WTC11 (cell line): Measurements from ENCODE around the gene TMC3. TPM values are rescaled to one million over a fixed set of nuclear protein-coding genes. Genes with fewer than 3 reads are reported as not detected.

ENCODE experiments used
- ATAC-seq: fragments of 200-7000 bp; cut with Tn5 transposase; 2 replicates; pipeline ENCODE4 v1.10.0; 2021; ENCODE audit warnings: mild to moderate bottlenecking, moderate library complexity
- CTCF ChIA-PET: fragments of 300-600 bp; sonication (Branson Sonifier 250); formaldehyde crosslinking; loops from one replicate; lab custom pipeline; 2021; ENCODE audit warnings: antibody characterized with exemption; lab: Charles Lee
- POLR2A ChIA-PET: fragments of 350-600 bp; sonication (Branson Sonifier 250); formaldehyde crosslinking; loops from one replicate; lab custom pipeline; 2021; ENCODE audit warnings: antibody characterized with exemption; lab: Charles Lee
- DNase-seq: peaks from one replicate; pipeline ENCODE4 v3.0.0; 2021; ENCODE audit warnings: low spot score
- H3K27ac Mint-ChIP-seq: 2 replicates; pipeline ENCODE4 v1.8.0; 2021; ENCODE audit warnings: mixed read lengths
- H3K27me3 Mint-ChIP-seq: 2 replicates; pipeline ENCODE4 v1.8.0; 2021; ENCODE audit warnings: low read depth, mild to moderate bottlenecking, moderate library complexity, mixed read lengths
- H3K36me3 Mint-ChIP-seq: 2 replicates; pipeline ENCODE4 v1.8.0; 2021; ENCODE audit warnings: mixed read lengths
- H3K4me1 Mint-ChIP-seq: 2 replicates; pipeline ENCODE4 v1.8.0; 2022; ENCODE audit warnings: mixed read lengths
- H3K4me3 Mint-ChIP-seq: 2 replicates; pipeline ENCODE4 v1.8.0; 2021; ENCODE audit warnings: mild to moderate bottlenecking, moderate library complexity, mixed read lengths
- H3K9me3 Mint-ChIP-seq: 2 replicates; pipeline ENCODE4 v1.8.0; 2021; ENCODE audit warnings: mixed read lengths
- ATF3 ChIP-seq: sonication (generic); formaldehyde crosslinking; conservative IDR thresholded peaks from 2 replicates; pipeline ENCODE4 v1.8.1; 2022; ENCODE audit warnings: mild to moderate bottlenecking, missing genetic modification reagents
- CBFB ChIP-seq: sonication (generic); formaldehyde crosslinking; IDR thresholded peaks from 2 replicates; pipeline ENCODE4 v1.8.1; 2022; ENCODE audit warnings: mild to moderate bottlenecking, low read depth, missing genetic modification reagents
- ELF4 ChIP-seq: sonication (generic); formaldehyde crosslinking; IDR thresholded peaks from 2 replicates; pipeline ENCODE4 v1.8.1; 2022; ENCODE audit warnings: low read depth, mild to moderate bottlenecking, moderate library complexity, missing genetic modification reagents
- EMX1 ChIP-seq: fragments of 250-450 bp; sonication (Bioruptor Pico); IDR thresholded peaks from 2 replicates; pipeline ENCODE4 v1.8.0; 2021; ENCODE audit warnings: mild to moderate bottlenecking
- ETV6 ChIP-seq: sonication (generic); formaldehyde crosslinking; IDR thresholded peaks from 2 replicates; pipeline ENCODE4 v1.8.1; 2022; ENCODE audit warnings: mild to moderate bottlenecking, missing genetic modification reagents
- GRHL2 ChIP-seq: fragments of 250-450 bp; sonication (Bioruptor Pico); IDR thresholded peaks from 2 replicates; pipeline ENCODE4 v1.8.0; 2022; ENCODE audit warnings: mild to moderate bottlenecking, moderate library complexity; ENCODE audit not compliant: insufficient replicate concordance, severe bottlenecking
- GTF2I ChIP-seq: fragments of 250-450 bp; sonication (Bioruptor Pico); conservative IDR thresholded peaks from 2 replicates; pipeline ENCODE4 v1.4.0; 2021; ENCODE audit warnings: mild to moderate bottlenecking
- JAZF1 ChIP-seq: fragments of 250-450 bp; sonication (Bioruptor Pico); IDR thresholded peaks from 2 replicates; pipeline ENCODE4 v1.9.0; 2021; ENCODE audit warnings: moderate library complexity, mild to moderate bottlenecking, inconsistent platforms
- KAT7 ChIP-seq: sonication (generic); formaldehyde crosslinking; IDR thresholded peaks from 2 replicates; pipeline ENCODE4 v1.8.1; 2023; ENCODE audit warnings: missing genetic modification reagents, mild to moderate bottlenecking, borderline replicate concordance
- MLX ChIP-seq: sonication (generic); formaldehyde crosslinking; IDR thresholded peaks from 2 replicates; pipeline ENCODE4 v1.8.1; 2023; ENCODE audit warnings: mild to moderate bottlenecking, missing genetic modification reagents, moderate library complexity
- MYBL2 ChIP-seq: sonication (generic); formaldehyde crosslinking; IDR thresholded peaks from 2 replicates; pipeline ENCODE4 v1.8.1; 2023; ENCODE audit warnings: mild to moderate bottlenecking, moderate library complexity, missing genetic modification reagents
- NR2C2 ChIP-seq: sonication (generic); formaldehyde crosslinking; IDR thresholded peaks from 2 replicates; pipeline ENCODE4 v1.8.0; 2022; ENCODE audit warnings: mild to moderate bottlenecking, missing genetic modification reagents
- PREB ChIP-seq: sonication (generic); formaldehyde crosslinking; IDR thresholded peaks from 2 replicates; pipeline ENCODE4 v1.8.1; 2022; ENCODE audit warnings: mild to moderate bottlenecking, missing genetic modification reagents, moderate library complexity, borderline replicate concordance
- SMAD4 ChIP-seq: sonication (generic); formaldehyde crosslinking; IDR thresholded peaks from 2 replicates; pipeline ENCODE4 v1.8.0; 2022; ENCODE audit warnings: mild to moderate bottlenecking, missing genetic modification reagents
- SP1 ChIP-seq: sonication (generic); formaldehyde crosslinking; conservative IDR thresholded peaks from 2 replicates; pipeline ENCODE4 v1.8.1; 2022; ENCODE audit warnings: missing genetic modification reagents
- TEAD4 ChIP-seq: sonication (generic); formaldehyde crosslinking; IDR thresholded peaks from 2 replicates; pipeline ENCODE4 v1.8.0; 2022; ENCODE audit warnings: mild to moderate bottlenecking, missing genetic modification reagents
- USF2 ChIP-seq: sonication (generic); formaldehyde crosslinking; IDR thresholded peaks from 2 replicates; pipeline ENCODE4 v1.8.1; 2023; ENCODE audit warnings: mild to moderate bottlenecking, missing genetic modification reagents, moderate library complexity
- ZBTB21 ChIP-seq: sonication (generic); formaldehyde crosslinking; IDR thresholded peaks from 2 replicates; pipeline ENCODE4 v1.8.1; 2023; ENCODE audit warnings: mild to moderate bottlenecking, missing genetic modification reagents, borderline replicate concordance
- ZNF121 ChIP-seq: sonication (generic); formaldehyde crosslinking; IDR thresholded peaks from 2 replicates; pipeline ENCODE4 v1.8.0; 2023; ENCODE audit warnings: missing genetic modification reagents
- ZNF232 ChIP-seq: sonication (generic); formaldehyde crosslinking; IDR thresholded peaks from 2 replicates; pipeline ENCODE4 v1.8.0; 2022; ENCODE audit warnings: mild to moderate bottlenecking, missing genetic modification reagents
- ZNF416 ChIP-seq: fragments of 250-450 bp; sonication (Bioruptor Pico); IDR thresholded peaks from 2 replicates; pipeline ENCODE4 v1.9.0; 2021; ENCODE audit warnings: mild to moderate bottlenecking, inconsistent platforms
- ZNF423 ChIP-seq: fragments of 250-450 bp; sonication (Bioruptor Pico); IDR thresholded peaks from 2 replicates; pipeline ENCODE4 v2.1.2; 2022; ENCODE audit warnings: mild to moderate bottlenecking, moderate library complexity
- total RNA-seq: library from RNA; stranded (reverse); gene quantifications from 3 replicates; pipeline ENCODE4 v1.2.3, GENCODE V29; 2021
- TF ChIP-seq, protein P1 (sequence below): sonication (generic); formaldehyde crosslinking; IDR thresholded peaks from 2 replicates; pipeline ENCODE4 v1.8.0; 2023; ENCODE audit warnings: missing genetic modification reagents

TMC3 gene
- total RNA-seq, 1 experiment from 2014 or later, result not detected

DNA sequence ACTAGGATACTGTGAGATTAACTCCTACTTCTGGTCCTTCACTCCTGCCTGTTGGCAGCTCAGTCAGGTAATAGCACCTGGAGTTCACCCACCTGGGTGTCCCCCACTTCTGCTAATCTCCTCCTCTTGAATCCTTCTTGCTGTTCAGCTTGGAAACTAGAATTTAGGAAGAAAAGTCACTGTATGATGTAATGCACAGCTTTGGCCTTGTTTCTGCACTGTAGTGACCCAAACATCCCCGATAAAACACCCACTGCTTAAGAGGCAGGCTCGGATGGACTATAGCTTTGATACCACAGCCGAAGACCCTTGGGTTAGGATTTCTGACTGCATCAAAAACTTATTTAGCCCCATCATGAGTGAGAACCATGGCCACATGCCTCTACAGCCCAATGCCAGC lies 74.9 kb downstream of the TMC3 start:
- ChIA-PET CTCF (interaction anchor here (1.6 kb wide), 1 partner anchor 33 kb away, joined by 7 read pairs; no protein-coding TSS in a partner anchor), POLR2A (no interaction called here)
- H3K27me3 Mint-ChIP-seq, result peaks cover 8% of the 10 kb centered on the region
- no peak for TF ChIP-seq EMX1 (CRISPR knock-in tag)
- no peak for TF ChIP-seq SMAD4 (CRISPR knock-in tag)
- H3K4me3 Mint-ChIP-seq, result no peak overlapping the region
- no peaks in the 10 kb centered on the region for H3K36me3 Mint-ChIP-seq
- H3K4me1 Mint-ChIP-seq, result peaks cover 44% of the 10 kb centered on the region
- no peak for ATAC-seq
- no peaks in the 10 kb centered on the region for H3K9me3 Mint-ChIP-seq
- H3K27ac Mint-ChIP-seq, result no peak overlapping the region
- DNase-seq, result no peak

DNA sequence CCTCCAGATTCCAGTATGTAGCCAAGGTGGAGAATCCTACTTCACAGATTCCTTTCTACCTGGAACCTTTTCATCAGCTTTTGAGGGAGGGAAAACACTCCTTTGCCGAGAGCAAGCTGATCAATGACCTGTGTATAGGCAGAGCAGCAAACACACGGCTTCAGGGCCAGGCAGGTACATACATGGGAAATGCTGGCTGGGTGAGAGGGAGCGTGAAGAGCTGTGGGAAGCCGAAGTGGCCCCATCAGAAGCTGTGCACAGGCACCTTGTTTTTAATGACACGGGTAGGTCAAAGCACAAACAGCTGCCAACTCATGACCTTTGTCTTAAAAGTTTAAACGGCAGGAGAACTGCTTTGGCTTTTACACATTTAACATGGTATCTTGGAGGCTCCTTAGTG lies 75.4 kb downstream of the TMC3 start:
- no peak overlapping the region for H3K27ac Mint-ChIP-seq
- DNase-seq (no peak), ATAC-seq (no peak)
- H3K27me3 Mint-ChIP-seq, result peaks cover 8% of the 10 kb centered on the region
- H3K36me3 Mint-ChIP-seq, result no peaks in the 10 kb centered on the region
- H3K4me3 Mint-ChIP-seq, result no peak overlapping the region
- POLR2A ChIA-PET, result no interaction called here
- peaks cover 44% of the 10 kb centered on the region for H3K4me1 Mint-ChIP-seq
- CTCF ChIA-PET, result interaction anchor here (1.6 kb wide), 1 partner anchor 33 kb away, joined by 7 read pairs; no protein-coding TSS in a partner anchor
- TF ChIP-seq KAT7 (no peak), ZNF232 (no peak), MLX (CRISPR knock-in tag) (no peak)
- TF ChIP-seq, all 79 proteins: peak for 0
- no peaks in the 10 kb centered on the region for H3K9me3 Mint-ChIP-seq

GRCh38 chr15:81297603-81298575 lies 76.1 kb downstream of the TMC3 start:
- no peak overlapping the region for H3K4me3 Mint-ChIP-seq
- peaks cover 8% of the 10 kb centered on the region for H3K27me3 Mint-ChIP-seq
- H3K4me1 Mint-ChIP-seq, result peaks cover 37% of the 10 kb centered on the region
- no peak for ATAC-seq
- no peaks in the 10 kb centered on the region for H3K9me3 Mint-ChIP-seq
- no peak for TF ChIP-seq ATF3 (CRISPR knock-in tag)
- TF ChIP-seq PREB (CRISPR knock-in tag), result no peak
- TF ChIP-seq ZBTB21, result no peak
- TF ChIP-seq TEAD4 (CRISPR knock-in tag), result no peak
- POLR2A ChIA-PET, result no interaction called here
- no peak overlapping the region for H3K27ac Mint-ChIP-seq
- DNase-seq, result no peak
- CTCF ChIA-PET, result interaction anchor here (1.1 to 1.7 kb wide), 3 partner anchors 26 to 32 kb away, joined by 3 to 7 read pairs (median 7); partner anchors contain the start of gene STARD5
- H3K36me3 Mint-ChIP-seq, result no peaks in the 10 kb centered on the region

DNA sequence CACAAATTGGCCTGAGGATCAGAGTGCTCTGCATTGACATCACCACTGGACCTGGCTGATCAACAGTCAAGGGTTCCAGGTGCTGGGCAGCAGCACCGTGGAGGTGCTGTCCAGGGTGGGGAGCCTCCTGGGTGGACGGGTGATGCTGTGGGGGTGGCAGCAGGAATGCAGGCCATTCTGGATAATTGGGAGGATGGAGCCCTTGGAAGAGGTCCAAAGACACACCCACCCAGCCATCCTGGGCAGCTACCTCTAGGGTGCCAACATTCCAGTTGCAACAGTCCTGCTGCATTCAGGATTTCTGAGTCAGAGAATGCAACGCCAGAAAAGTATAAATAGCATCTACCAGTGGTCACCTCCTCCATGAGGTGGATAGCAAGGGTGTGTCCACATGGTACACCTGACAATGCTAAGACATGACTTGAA lies 76.9 kb downstream of the TMC3 start:
- no peak for TF ChIP-seq ELF4 (CRISPR knock-in tag)
- no peak for TF ChIP-seq GTF2I (CRISPR knock-in tag)
- TF ChIP-seq ZNF121 (CRISPR knock-in tag), result no peak
- no peak for TF ChIP-seq USF2 (CRISPR knock-in tag)
- no peak for TF ChIP-seq JAZF1
- TF ChIP-seq, protein P1, sequence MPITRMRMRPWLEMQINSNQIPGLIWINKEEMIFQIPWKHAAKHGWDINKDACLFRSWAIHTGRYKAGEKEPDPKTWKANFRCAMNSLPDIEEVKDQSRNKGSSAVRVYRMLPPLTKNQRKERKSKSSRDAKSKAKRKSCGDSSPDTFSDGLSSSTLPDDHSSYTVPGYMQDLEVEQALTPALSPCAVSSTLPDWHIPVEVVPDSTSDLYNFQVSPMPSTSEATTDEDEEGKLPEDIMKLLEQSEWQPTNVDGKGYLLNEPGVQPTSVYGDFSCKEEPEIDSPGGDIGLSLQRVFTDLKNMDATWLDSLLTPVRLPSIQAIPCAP, result no peak
- no peak for TF ChIP-seq SP1 (CRISPR knock-in tag)
- no peak for TF ChIP-seq NR2C2 (CRISPR knock-in tag)
- no peak for TF ChIP-seq CBFB (CRISPR knock-in tag)
- no peak for TF ChIP-seq ETV6
- TF ChIP-seq ZNF423 (CRISPR knock-in tag), result no peak
- TF ChIP-seq ZNF416, result no peak
- no peak for TF ChIP-seq GRHL2 (CRISPR knock-in tag)
- TF ChIP-seq MYBL2 (CRISPR knock-in tag), result no peak
- H3K9me3 Mint-ChIP-seq, result no peaks in the 10 kb centered on the region
- H3K36me3 Mint-ChIP-seq, result no peaks in the 10 kb centered on the region
- H3K4me1 Mint-ChIP-seq, result peaks cover 30% of the 10 kb centered on the region
- ATAC-seq (no peak), DNase-seq (no peak)
- H3K27me3 Mint-ChIP-seq, result peaks cover 8% of the 10 kb centered on the region
- POLR2A ChIA-PET, result no interaction called here
- CTCF ChIA-PET, result interaction anchor here (1.1 to 1.7 kb wide), 3 partner anchors 22 to 31 kb away, joined by 3 to 7 read pairs (median 5); partner anchors contain the start of gene STARD5
- H3K27ac Mint-ChIP-seq, result no peak overlapping the region
- H3K4me3 Mint-ChIP-seq, result no peak overlapping the region
